Endothelial cell of umbilical vein (primary cell): ENCODE results near the gene ST6GALNAC3. TPM values are rescaled to one million over a fixed set of nuclear protein-coding genes. Genes with fewer than 3 reads are reported as not detected.

Experiments
- BruUV-seq: library from RNA; stranded (reverse); fragments of 400-500 nt; replicated peaks from 2 replicates; lab custom pipeline; 2021; lab: Mats Ljungman, UMichigan
- CTCF ChIA-PET: fragments of 300-600, 350-600 bp; sonication (Branson Sonifier 250); formaldehyde crosslinking; loops from one replicate; lab custom pipeline; 2021; ENCODE audit warnings: antibody characterized with exemption, inconsistent platforms; lab: Charles Lee
- POLR2A ChIA-PET: fragments of 300-600, 350-600 bp; sonication (Branson Sonifier 250); formaldehyde crosslinking; loops from one replicate; lab custom pipeline; 2021; ENCODE audit warnings: antibody characterized with exemption, inconsistent platforms; lab: Charles Lee
- DNase-seq: peaks from one replicate; pipeline ENCODE4 v3.0.0-alpha.2; 2011; ENCODE audit warnings: low read depth, low spot score
- FAIRE-seq: peaks from 2 replicates; lab custom pipeline; 2011; peaks lifted over from hg19 to GRCh38; lab: Jason Lieb, UNC
- H2AFZ ChIP-seq: 2 replicates; pipeline ENCODE4 v1.6.0; 2012; ENCODE audit warnings: low read depth, low read length, control low read depth, inconsistent platforms
- H3K27ac ChIP-seq: 2 replicates; pipeline ENCODE4 v1.5.1; 2011; ENCODE audit warnings: low read depth, mild to moderate bottlenecking, control low read depth, low read length, moderate library complexity; ENCODE audit not compliant: insufficient read depth
- H3K27me3 ChIP-seq, 2 experiments: 2 replicates each; pipeline versions ENCODE4 v1.6.0 to v1.6.1; 2011; ENCODE audit warnings: low read length in 2 of 2, mixed read lengths in 1 of 2; ENCODE audit not compliant: control insufficient read depth in 2 of 2, insufficient read depth in 2 of 2
- H3K36me3 ChIP-seq, 2 experiments: 2 replicates in 1 of 2; 3 replicates in 1 of 2; pipeline ENCODE4 v1.5.1; 2011; ENCODE audit warnings: low read length in 2 of 2, mild to moderate bottlenecking in 1 of 2, moderate library complexity in 1 of 2; ENCODE audit not compliant: control insufficient read depth in 2 of 2, insufficient read depth in 2 of 2; ENCODE audit errors: extremely low read depth in 1 of 2
- H3K4me1 ChIP-seq: 3 replicates; pipeline ENCODE4 v1.5.1; 2011; ENCODE audit warnings: mild to moderate bottlenecking, low read length; ENCODE audit not compliant: control insufficient read depth, insufficient read depth; ENCODE audit errors: extremely low read depth
- H3K4me2 ChIP-seq: 2 replicates; pipeline ENCODE4 v1.6.1; 2011; ENCODE audit warnings: low read length, control low read depth, mixed read lengths; ENCODE audit not compliant: insufficient read depth
- H3K4me3 ChIP-seq, 3 experiments: fragments of 200-600 bp in 1 of 3; sonication (generic), shearing (Covaris generic) in 1 of 3; replicated peaks in 1 of 3; 2 replicates each; pipeline ENCODE4 v1.5.1; 2011 to 2016; ENCODE audit warnings: control low read depth in 3 of 3, low read length in 3 of 3, mild to moderate bottlenecking in 2 of 3, inconsistent platforms in 1 of 3, low read depth in 1 of 3, moderate library complexity in 1 of 3; ENCODE audit not compliant: insufficient read depth in 1 of 3
- H3K79me2 ChIP-seq: 2 replicates; pipeline ENCODE4 v1.6.0; 2012; ENCODE audit warnings: low read length, inconsistent platforms; ENCODE audit not compliant: control insufficient read depth, insufficient read depth
- H3K9ac ChIP-seq: replicated peaks from 2 replicates; pipeline ENCODE3; 2011; ENCODE audit warnings: low read length, control low read depth; ENCODE audit not compliant: insufficient read depth; ENCODE audit errors: extremely low read depth
- H3K9me1 ChIP-seq: replicated peaks from 3 replicates; pipeline ENCODE4 v1.6.0; 2011; ENCODE audit warnings: mild to moderate bottlenecking, low read length; ENCODE audit not compliant: control insufficient read depth, insufficient read depth; ENCODE audit errors: extremely low read depth
- H3K9me3 ChIP-seq: replicated peaks from 2 replicates; pipeline ENCODE4 v1.5.1; 2012; ENCODE audit warnings: low read length, inconsistent platforms; ENCODE audit not compliant: control insufficient read depth, insufficient read depth
- H4K20me1 ChIP-seq: replicated peaks from 2 replicates; pipeline ENCODE3; 2011; ENCODE audit warnings: mild to moderate bottlenecking, low read length; ENCODE audit not compliant: control insufficient read depth, insufficient read depth; ENCODE audit errors: extremely low read depth
- CTCF ChIP-seq, 2 donors: IDR thresholded peaks; 1 replicate in 1 of 2; 2 replicates in 1 of 2; pipeline ENCODE4 v1.5.1; 2011; ENCODE audit warnings: low read length in 2 of 2, mild to moderate bottlenecking in 2 of 2, moderate library complexity in 2 of 2, control low read depth in 1 of 2, inconsistent platforms in 1 of 2, low read depth in 1 of 2; ENCODE audit not compliant: insufficient read depth in 1 of 2; ENCODE audit errors: extremely low read depth in 1 of 2
- EZH2 ChIP-seq: IDR thresholded peaks from 2 replicates; pipeline ENCODE4 v1.6.1; 2012; ENCODE audit warnings: borderline replicate concordance, low read depth, mild to moderate bottlenecking, moderate library complexity, low read length, inconsistent platforms; ENCODE audit not compliant: severe bottlenecking
- FOS ChIP-seq: IDR thresholded peaks from 2 replicates; pipeline ENCODE4 v1.6.1; 2011; ENCODE audit warnings: mild to moderate bottlenecking, low read length, moderate library complexity, borderline replicate concordance; ENCODE audit not compliant: insufficient read depth
- GATA2 ChIP-seq: IDR thresholded peaks from 2 replicates; pipeline ENCODE4 v1.7.0; 2011; ENCODE audit warnings: low read depth, mild to moderate bottlenecking, moderate library complexity, mixed read lengths, low read length; ENCODE audit not compliant: insufficient read length, insufficient read depth
- JUN ChIP-seq: IDR thresholded peaks from 2 replicates; pipeline ENCODE4 v1.6.1; 2011; ENCODE audit warnings: borderline replicate concordance, low read depth; ENCODE audit not compliant: insufficient read length, insufficient read depth
- MYC ChIP-seq: IDR thresholded peaks from one replicate; pipeline ENCODE4 v1.6.1; 2011; ENCODE audit warnings: mild to moderate bottlenecking, low read depth, low read length
- POLR2A ChIP-seq: IDR thresholded peaks from 2 replicates; pipeline ENCODE4 v1.6.1; 2012; ENCODE audit warnings: low read depth, mild to moderate bottlenecking, control low read depth, low read length
- dilution Hi-C: fragments of 300-500 bp; cut with MboI; formaldehyde crosslinking; loops from one replicate; pipeline ENCODE4 v1.15.0; 2019; ENCODE audit warnings: low sequenced_read_pairs; ENCODE audit not compliant: extremely low pct_ligation_motif_present
- intact Hi-C: fragments of 100-400 bp; cut with micrococcal nuclease; formaldehyde crosslinking; loops from one replicate; pipeline ENCODE4 v1.10.0; 2022
- polyA plus RNA-seq, 4 experiments: library from polyadenylated mRNA; depleted of rRNA in 3 of 4; stranded (reverse) in 3 of 4; unstranded in 1 of 4; fragments of >200 nt; gene quantifications; 2 replicates each; pipeline versions ENCODE4 v1.2.1 to v1.2.3, GENCODE V29; 2011 to 2012; ENCODE audit warnings: missing spikeins in 1 of 4
- total RNA-seq: library from RNA; stranded (reverse); gene quantifications from 2 replicates; pipeline ENCODE4 v1.2.3, GENCODE V29; 2021

ST6GALNAC3 gene
- total and polyA plus RNA-seq, 2 donors (not counting 3 experiments of a cell fraction or from before 2014, with no cell fraction given): 7.6 to 48.3 TPM

- peaks cover 45% of the 10 kb centered on the region for H3K79me2 ChIP-seq
- H3K4me3 ChIP-seq: peak overlapping the region in 2 of 3 experiments; percentile 88 to 98
- peak overlapping the region; percentile 89 for H3K4me2 ChIP-seq
Observed at GRCh38 chr1:76075877-76076276, 1.3 kb downstream of the ST6GALNAC3 start.

More at GRCh38 chr1:76075877-76076276, 1.3 kb downstream of the ST6GALNAC3 start:
- no peaks in the 10 kb centered on the region for H3K9me3 ChIP-seq
- CTCF ChIA-PET: interaction anchor here (1.0 to 1.9 kb wide), 3 partner anchors 13 to 79 kb away, joined by 3 to 10 read pairs (median 7); no protein-coding TSS in a partner anchor
- DNase-seq (peak; percentile 87), FAIRE-seq (peak; percentile 81)
- peaks cover 26% of the 10 kb centered on the region for H3K4me1 ChIP-seq
- dilution Hi-C loops: no loop called here
- peaks cover 3% of the 10 kb centered on the region for H3K9me1 ChIP-seq
- intact Hi-C loops: loop anchor here (2.0 to 10.0 kb wide), 2 partner anchors 85 to 189 kb away; no protein-coding TSS in a partner anchor
- TF ChIP-seq FOS (peak; percentile 81), POLR2A (no peak), MYC (no peak), CTCF (IDR thresholded peaks at IDR 0.05; ENCODE audit: extremely low read depth in 1 of 2, insufficient read depth in 1 of 2, low read depth in 1 of 2, low read length in 2 of 2) (no peak), EZH2 (no peak), GATA2 (no peak), JUN (peak; percentile 97)
- BruUV-seq: no TSS peak
- peak overlapping the region; percentile 17 for H2AFZ ChIP-seq
- H3K9ac ChIP-seq: peak overlapping the region; percentile 84
- H3K27me3 ChIP-seq: no peaks in the 10 kb centered on the region
- no peaks in the 10 kb centered on the region for H3K36me3 ChIP-seq
- POLR2A ChIA-PET: no interaction called here
- no peaks in the 10 kb centered on the region for H4K20me1 ChIP-seq
- H3K27ac ChIP-seq: peak overlapping the region; percentile 75
